Endothelial cell of umbilical vein (primary cell): ENCODE results near the gene FAM193B. TPM values are rescaled to one million over a fixed set of nuclear protein-coding genes. Genes with fewer than 3 reads are reported as not detected.

Source experiments
- BruUV-seq: library from RNA; stranded (reverse); fragments of 400-500 nt; replicated peaks from 2 replicates; lab custom pipeline; 2021; lab: Mats Ljungman, UMichigan
- CTCF ChIA-PET: fragments of 300-600, 350-600 bp; sonication (Branson Sonifier 250); formaldehyde crosslinking; loops from one replicate; lab custom pipeline; 2021; ENCODE audit warnings: antibody characterized with exemption, inconsistent platforms; lab: Charles Lee
- POLR2A ChIA-PET: fragments of 300-600, 350-600 bp; sonication (Branson Sonifier 250); formaldehyde crosslinking; loops from one replicate; lab custom pipeline; 2021; ENCODE audit warnings: antibody characterized with exemption, inconsistent platforms; lab: Charles Lee
- DNase-seq: peaks from one replicate; pipeline ENCODE4 v3.0.0-alpha.2; 2011; ENCODE audit warnings: low read depth, low spot score
- FAIRE-seq: peaks from 2 replicates; lab custom pipeline; 2011; peaks lifted over from hg19 to GRCh38; lab: Jason Lieb, UNC
- H2AFZ ChIP-seq: 2 replicates; pipeline ENCODE4 v1.6.0; 2012; ENCODE audit warnings: low read depth, low read length, control low read depth, inconsistent platforms
- H3K27ac ChIP-seq: 2 replicates; pipeline ENCODE4 v1.5.1; 2011; ENCODE audit warnings: low read depth, mild to moderate bottlenecking, control low read depth, low read length, moderate library complexity; ENCODE audit not compliant: insufficient read depth
- H3K27me3 ChIP-seq, 2 experiments: 2 replicates each; pipeline versions ENCODE4 v1.6.0 to v1.6.1; 2011; ENCODE audit warnings: low read length in 2 of 2, mixed read lengths in 1 of 2; ENCODE audit not compliant: control insufficient read depth in 2 of 2, insufficient read depth in 2 of 2
- H3K36me3 ChIP-seq, 2 experiments: 2 replicates in 1 of 2; 3 replicates in 1 of 2; pipeline ENCODE4 v1.5.1; 2011; ENCODE audit warnings: low read length in 2 of 2, mild to moderate bottlenecking in 1 of 2, moderate library complexity in 1 of 2; ENCODE audit not compliant: control insufficient read depth in 2 of 2, insufficient read depth in 2 of 2; ENCODE audit errors: extremely low read depth in 1 of 2
- H3K4me1 ChIP-seq: 3 replicates; pipeline ENCODE4 v1.5.1; 2011; ENCODE audit warnings: mild to moderate bottlenecking, low read length; ENCODE audit not compliant: control insufficient read depth, insufficient read depth; ENCODE audit errors: extremely low read depth
- H3K4me2 ChIP-seq: 2 replicates; pipeline ENCODE4 v1.6.1; 2011; ENCODE audit warnings: low read length, control low read depth, mixed read lengths; ENCODE audit not compliant: insufficient read depth
- H3K4me3 ChIP-seq, 3 experiments: fragments of 200-600 bp in 1 of 3; sonication (generic), shearing (Covaris generic) in 1 of 3; replicated peaks in 1 of 3; 2 replicates each; pipeline ENCODE4 v1.5.1; 2011 to 2016; ENCODE audit warnings: control low read depth in 3 of 3, low read length in 3 of 3, mild to moderate bottlenecking in 2 of 3, inconsistent platforms in 1 of 3, low read depth in 1 of 3, moderate library complexity in 1 of 3; ENCODE audit not compliant: insufficient read depth in 1 of 3
- H3K79me2 ChIP-seq: 2 replicates; pipeline ENCODE4 v1.6.0; 2012; ENCODE audit warnings: low read length, inconsistent platforms; ENCODE audit not compliant: control insufficient read depth, insufficient read depth
- H3K9ac ChIP-seq: replicated peaks from 2 replicates; pipeline ENCODE3; 2011; ENCODE audit warnings: low read length, control low read depth; ENCODE audit not compliant: insufficient read depth; ENCODE audit errors: extremely low read depth
- H3K9me1 ChIP-seq: replicated peaks from 3 replicates; pipeline ENCODE4 v1.6.0; 2011; ENCODE audit warnings: mild to moderate bottlenecking, low read length; ENCODE audit not compliant: control insufficient read depth, insufficient read depth; ENCODE audit errors: extremely low read depth
- H3K9me3 ChIP-seq: replicated peaks from 2 replicates; pipeline ENCODE4 v1.5.1; 2012; ENCODE audit warnings: low read length, inconsistent platforms; ENCODE audit not compliant: control insufficient read depth, insufficient read depth
- H4K20me1 ChIP-seq: replicated peaks from 2 replicates; pipeline ENCODE3; 2011; ENCODE audit warnings: mild to moderate bottlenecking, low read length; ENCODE audit not compliant: control insufficient read depth, insufficient read depth; ENCODE audit errors: extremely low read depth
- CTCF ChIP-seq, 2 donors: IDR thresholded peaks; 1 replicate in 1 of 2; 2 replicates in 1 of 2; pipeline ENCODE4 v1.5.1; 2011; ENCODE audit warnings: low read length in 2 of 2, mild to moderate bottlenecking in 2 of 2, moderate library complexity in 2 of 2, control low read depth in 1 of 2, inconsistent platforms in 1 of 2, low read depth in 1 of 2; ENCODE audit not compliant: insufficient read depth in 1 of 2; ENCODE audit errors: extremely low read depth in 1 of 2
- EZH2 ChIP-seq: IDR thresholded peaks from 2 replicates; pipeline ENCODE4 v1.6.1; 2012; ENCODE audit warnings: borderline replicate concordance, low read depth, mild to moderate bottlenecking, moderate library complexity, low read length, inconsistent platforms; ENCODE audit not compliant: severe bottlenecking
- FOS ChIP-seq: IDR thresholded peaks from 2 replicates; pipeline ENCODE4 v1.6.1; 2011; ENCODE audit warnings: mild to moderate bottlenecking, low read length, moderate library complexity, borderline replicate concordance; ENCODE audit not compliant: insufficient read depth
- GATA2 ChIP-seq: IDR thresholded peaks from 2 replicates; pipeline ENCODE4 v1.7.0; 2011; ENCODE audit warnings: low read depth, mild to moderate bottlenecking, moderate library complexity, mixed read lengths, low read length; ENCODE audit not compliant: insufficient read length, insufficient read depth
- JUN ChIP-seq: IDR thresholded peaks from 2 replicates; pipeline ENCODE4 v1.6.1; 2011; ENCODE audit warnings: borderline replicate concordance, low read depth; ENCODE audit not compliant: insufficient read length, insufficient read depth
- MYC ChIP-seq: IDR thresholded peaks from one replicate; pipeline ENCODE4 v1.6.1; 2011; ENCODE audit warnings: mild to moderate bottlenecking, low read depth, low read length
- POLR2A ChIP-seq: IDR thresholded peaks from 2 replicates; pipeline ENCODE4 v1.6.1; 2012; ENCODE audit warnings: low read depth, mild to moderate bottlenecking, control low read depth, low read length
- POLR2AphosphoS5 ChIP-seq: IDR thresholded peaks from 2 replicates; pipeline ENCODE4 v1.6.1; 2012; ENCODE audit warnings: low read depth, mild to moderate bottlenecking, control low read depth, low read length, moderate library complexity; ENCODE audit not compliant: insufficient read depth
- dilution Hi-C: fragments of 300-500 bp; cut with MboI; formaldehyde crosslinking; loops from one replicate; pipeline ENCODE4 v1.15.0; 2019; ENCODE audit warnings: low sequenced_read_pairs; ENCODE audit not compliant: extremely low pct_ligation_motif_present
- intact Hi-C: fragments of 100-400 bp; cut with micrococcal nuclease; formaldehyde crosslinking; loops from one replicate; pipeline ENCODE4 v1.10.0; 2022
- polyA plus RNA-seq, 4 experiments: library from polyadenylated mRNA; depleted of rRNA in 3 of 4; stranded (reverse) in 3 of 4; unstranded in 1 of 4; fragments of >200 nt; gene quantifications; 2 replicates each; pipeline versions ENCODE4 v1.2.1 to v1.2.3, GENCODE V29; 2011 to 2012; ENCODE audit warnings: missing spikeins in 1 of 4
- total RNA-seq: library from RNA; stranded (reverse); gene quantifications from 2 replicates; pipeline ENCODE4 v1.2.3, GENCODE V29; 2021
- TF ChIP-seq, protein P1 (sequence below): IDR thresholded peaks from 2 replicates; pipeline ENCODE4 v1.6.1; 2011; ENCODE audit not compliant: insufficient read depth, insufficient read length

The FAM193B gene
- total and polyA plus RNA-seq, 2 donors (not counting 3 experiments of a cell fraction or from before 2014, with no cell fraction given): 57.9 to 75.7 TPM

GRCh38 chr5:177502886-177503285 lies 51.5 kb downstream of the FAM193B start:
- dilution Hi-C loops: no loop called here
- no peaks in the 10 kb centered on the region for H3K9me3 ChIP-seq
- peaks cover 0 to 3% of the 10 kb centered on the region in 2 experiments for H3K36me3 ChIP-seq
- no peak overlapping the region for H3K4me2 ChIP-seq
- no peaks in the 10 kb centered on the region for H3K79me2 ChIP-seq
- intact Hi-C loops: no loop called here
- no TSS peak for BruUV-seq
- no peak for FAIRE-seq
- H4K20me1 ChIP-seq: no peaks in the 10 kb centered on the region
- no peaks in the 10 kb centered on the region for H3K9me1 ChIP-seq
- H3K4me1 ChIP-seq: peaks cover 7% of the 10 kb centered on the region
- POLR2A ChIA-PET: no interaction called here
- DNase-seq: no peak
- no peak overlapping the region for H2AFZ ChIP-seq
- no peaks in the 10 kb centered on the region for H3K27me3 ChIP-seq
- H3K27ac ChIP-seq: no peak overlapping the region
- TF ChIP-seq, protein P1, sequence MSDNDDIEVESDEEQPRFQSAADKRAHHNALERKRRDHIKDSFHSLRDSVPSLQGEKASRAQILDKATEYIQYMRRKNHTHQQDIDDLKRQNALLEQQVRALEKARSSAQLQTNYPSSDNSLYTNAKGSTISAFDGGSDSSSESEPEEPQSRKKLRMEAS: no peak
- TF ChIP-seq POLR2A (no peak), GATA2 (no peak), EZH2 (no peak), MYC (no peak), POLR2AphosphoS5 (no peak), JUN (no peak), CTCF (IDR thresholded peaks at IDR 0.05; ENCODE audit: extremely low read depth in 1 of 2, insufficient read depth in 1 of 2, low read depth in 1 of 2, low read length in 2 of 2) (no peak), FOS (no peak)
- CTCF ChIA-PET: interaction anchor here (1.1 to 4.8 kb wide), 4 partner anchors 12 to 112 kb away, joined by 4 to 58 read pairs (median 37); no protein-coding TSS in a partner anchor
- H3K9ac ChIP-seq: no peak overlapping the region
- H3K4me3 ChIP-seq: no peak overlapping the region
